Thyroid gland (tissue), 4 donors: Measurements from ENCODE around the gene KCTD13.

Source experiments
- CTCF ChIP-seq, 6 experiments: fragments of 200-600 bp in 3 of 6; fragments of 450-650 bp in 3 of 6; sonication (generic) in 3 of 6; IDR thresholded peaks; one replicate each; pipeline ENCODE4 v1.5.1; 2016 to 2019; ENCODE audit warnings: antibody characterized with exemption in 6 of 6, mild to moderate bottlenecking in 2 of 6, inconsistent platforms in 1 of 6, moderate library complexity in 1 of 6
- POLR2A ChIP-seq, 2 donors: fragments of 450-650 bp; IDR thresholded peaks; one replicate each; pipeline ENCODE4 v1.6.1; 2017; ENCODE audit warnings: antibody characterized with exemption in 2 of 2, mild to moderate bottlenecking in 2 of 2, moderate library complexity in 1 of 2

DNA sequence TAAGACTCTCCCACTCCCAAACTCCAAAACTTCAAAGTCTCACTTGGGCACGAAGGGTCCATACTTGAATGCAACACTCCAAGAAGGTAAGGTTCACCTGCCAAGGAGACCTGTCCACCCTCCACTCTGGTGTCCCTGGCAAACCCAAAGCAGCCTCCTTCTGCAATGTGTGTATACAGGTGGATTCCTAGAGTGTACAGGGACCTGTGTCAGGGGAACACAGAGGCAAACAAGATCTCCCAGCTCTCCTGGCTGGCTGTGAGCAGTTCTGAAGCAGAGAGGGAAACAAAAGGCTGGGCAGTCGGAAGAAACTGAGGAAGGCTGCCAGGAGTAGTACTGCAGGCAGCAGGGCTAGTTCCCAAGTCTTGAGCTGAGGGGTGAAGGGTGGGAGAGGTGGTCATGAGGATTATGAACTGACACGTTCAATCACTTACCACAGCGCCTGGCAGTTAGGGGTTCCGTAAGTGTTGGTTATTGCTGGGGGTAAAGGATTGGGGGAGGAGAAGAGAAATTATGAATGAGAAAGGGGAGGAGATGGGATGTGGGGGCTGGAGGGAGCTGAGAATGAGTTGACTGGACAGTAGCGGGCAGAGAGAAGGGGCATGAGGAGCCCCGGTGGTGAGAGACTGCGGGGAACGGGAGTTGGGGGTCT is 795 bp downstream of the KCTD13 start:
- no peak for TF ChIP-seq CTCF (IDR thresholded peaks at IDR 0.05)
- no peak for TF ChIP-seq POLR2A (IDR thresholded peaks at IDR 0.05)
